OCI-M1 (cell line): Measurements from ENCODE around the gene PPP2R3A.
"Not testable (repeated sequence)": the region's sequence is repeated elsewhere in the genome, so short reads cannot be mapped to it uniquely, and the experiment has no call there.

Experiments used
- DNase-seq: peaks from one replicate; lab custom pipeline; 2025; lab: John Stamatoyannopoulos, UW

The PPP2R3A gene

GRCh38 chr3:136083641-136084382 is 118.3 kb downstream of the PPP2R3A start:
- not testable (repeated sequence) for DNase-seq

GRCh38 chr3:136085067-136085466 is 119.5 kb downstream of the PPP2R3A start:
- not testable (repeated sequence) for DNase-seq

- DNase-seq: no peak
Observed at GRCh38 chr3:136093771-136094170, 128.2 kb downstream of the PPP2R3A start.

GRCh38 chr3:136105044-136105443 is 139.5 kb downstream of the PPP2R3A start:
- peak; percentile 10 for DNase-seq

GRCh38 chr3:136106101-136106500 is 140.6 kb downstream of the PPP2R3A start:
- DNase-seq: no peak

GRCh38 chr3:136109499-136109898 is 144.0 kb downstream of the PPP2R3A start:
- no peak for DNase-seq

GRCh38 chr3:136110481-136110880 is 145.0 kb downstream of the PPP2R3A start:
- DNase-seq: no peak

- no peak for DNase-seq
Observed at GRCh38 chr3:136114421-136114820, 148.9 kb downstream of the PPP2R3A start.

- not testable (repeated sequence) for DNase-seq
Observed at GRCh38 chr3:136119332-136119731, 153.8 kb downstream of the PPP2R3A start.

GRCh38 chr3:136119783-136120182 is 154.3 kb downstream of the PPP2R3A start:
- not testable (repeated sequence) for DNase-seq

- no peak for DNase-seq
Observed at GRCh38 chr3:136120373-136121348, 155.1 kb downstream of the PPP2R3A start.

- DNase-seq: no peak
Observed at GRCh38 chr3:136122006-136122405, 156.5 kb downstream of the PPP2R3A start.

- not testable (repeated sequence) for DNase-seq
Observed at GRCh38 chr3:136131647-136132046, 166.1 kb downstream of the PPP2R3A start.

GRCh38 chr3:136134091-136134490 is 168.6 kb downstream of the PPP2R3A start:
- DNase-seq: no peak

GRCh38 chr3:136135039-136135802 is 169.7 kb downstream of the PPP2R3A start:
- peak; percentile 79 for DNase-seq

- DNase-seq: no peak
Observed at GRCh38 chr3:136136454-136136853, 170.9 kb downstream of the PPP2R3A start.

GRCh38 chr3:136141291-136141785 is 175.8 kb downstream of the PPP2R3A start:
- peak; percentile 22 for DNase-seq

- DNase-seq: no peak
Observed at GRCh38 chr3:136141891-136142290, 176.4 kb downstream of the PPP2R3A start.

- no peak for DNase-seq
Observed at GRCh38 chr3:136142592-136142991, 177.1 kb downstream of the PPP2R3A start.

- DNase-seq: not testable (repeated sequence)
Observed at GRCh38 chr3:136144397-136144796, 178.9 kb downstream of the PPP2R3A start.

- no peak for DNase-seq
Observed at GRCh38 chr3:136146981-136147729, 181.6 kb downstream of the PPP2R3A start.
